Measurements from ENCODE around the gene NTRK1.

NTRK1 gene

DNA sequence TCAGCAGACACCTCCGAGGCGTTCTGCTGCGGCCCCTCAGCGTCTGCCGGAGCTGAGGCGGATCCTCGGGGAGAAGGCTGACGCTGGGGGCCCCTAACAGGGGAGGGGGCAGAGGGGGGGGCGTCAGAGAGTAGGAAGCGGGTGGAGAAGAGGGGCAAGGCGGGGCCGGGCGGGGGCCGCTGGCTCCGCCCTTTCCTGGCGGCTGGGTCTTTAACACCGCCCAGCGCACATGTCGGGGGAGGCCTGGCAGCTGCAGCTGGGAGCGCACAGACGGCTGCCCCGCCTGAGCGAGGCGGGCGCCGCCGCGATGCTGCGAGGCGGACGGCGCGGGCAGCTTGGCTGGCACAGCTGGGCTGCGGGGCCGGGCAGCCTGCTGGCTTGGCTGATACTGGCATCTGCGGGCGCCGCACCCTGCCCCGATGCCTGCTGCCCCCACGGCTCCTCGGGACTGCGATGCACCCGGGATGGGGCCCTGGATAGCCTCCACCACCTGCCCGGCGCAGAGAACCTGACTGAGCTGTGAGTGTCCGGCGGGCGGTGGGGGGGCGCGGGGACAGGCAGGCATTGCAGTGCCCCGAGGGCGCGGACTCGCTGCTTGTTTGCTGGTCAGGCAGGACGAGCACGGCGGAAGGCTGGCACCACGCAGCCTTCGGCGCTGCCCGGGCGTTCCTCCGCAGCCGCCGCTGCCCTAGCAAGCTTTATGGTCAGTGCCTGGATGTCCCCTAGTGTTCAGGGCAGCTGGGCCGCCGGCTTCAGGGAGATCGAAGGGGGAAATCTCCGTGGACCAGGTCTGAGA lies at the start of gene NTRK1:
TSS of gene NTRK1 (plus strand) at position 238 of the 796 bp plus-strand sequence. CDS start at position 308, 70 bp downstream.
- peak; percentile 83 for DNase-seq

DNA sequence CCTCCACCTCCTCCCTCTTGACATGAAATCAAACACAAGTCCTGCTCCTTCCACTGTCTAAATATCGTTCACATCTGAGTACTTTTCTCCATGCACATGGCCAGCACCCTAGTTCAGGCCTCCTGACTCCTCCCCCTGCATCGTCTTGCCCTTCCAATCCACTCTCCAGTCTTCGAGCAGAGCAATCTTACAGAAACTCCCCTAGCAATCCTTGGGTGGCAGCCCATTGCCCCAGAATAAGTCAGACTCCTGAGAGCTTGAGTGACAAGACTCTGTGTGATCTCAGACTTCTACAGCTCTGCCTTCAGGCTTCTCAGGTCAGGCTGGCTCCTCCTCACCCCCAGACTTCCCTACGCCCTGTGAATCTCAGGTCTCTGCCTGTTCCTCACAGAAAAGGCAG lies 49.5 kb upstream of the NTRK1 start:
- peak; percentile 36 for DNase-seq

DNA sequence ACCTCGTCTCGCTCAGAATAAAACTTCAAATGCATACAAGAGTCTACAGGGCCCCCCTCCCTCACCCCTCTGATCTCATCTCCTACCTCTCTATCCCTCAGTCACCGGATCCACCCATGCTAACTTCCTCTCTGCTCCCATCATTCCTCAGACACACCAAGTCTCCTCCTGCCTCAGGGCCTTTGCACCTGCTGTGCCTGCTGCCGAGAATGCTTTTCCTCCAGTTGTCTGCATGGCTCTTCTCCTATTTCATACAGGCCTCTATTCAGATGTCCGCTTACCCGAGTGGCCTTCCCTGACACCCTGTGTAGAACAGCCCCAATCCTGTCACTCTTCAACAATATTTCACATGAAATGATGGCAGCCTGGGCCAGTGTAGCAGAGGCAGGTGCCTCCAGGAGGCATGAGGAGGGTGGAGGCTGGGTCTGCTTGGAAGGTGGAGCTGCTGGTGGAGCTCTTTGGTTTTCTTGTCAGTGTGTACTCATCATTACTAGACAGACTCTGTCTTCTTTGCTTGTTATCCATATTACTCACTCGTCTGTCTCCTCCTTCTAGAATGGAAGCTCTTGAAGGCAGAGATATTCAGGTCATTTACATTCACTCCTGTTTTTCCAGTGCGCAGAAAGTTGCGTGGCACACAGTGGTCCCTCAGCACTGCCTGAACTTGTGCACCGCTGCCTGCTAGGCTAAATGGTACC lies 48.2 kb upstream of the NTRK1 start:
- DNase-seq: peak; percentile 38

DNA sequence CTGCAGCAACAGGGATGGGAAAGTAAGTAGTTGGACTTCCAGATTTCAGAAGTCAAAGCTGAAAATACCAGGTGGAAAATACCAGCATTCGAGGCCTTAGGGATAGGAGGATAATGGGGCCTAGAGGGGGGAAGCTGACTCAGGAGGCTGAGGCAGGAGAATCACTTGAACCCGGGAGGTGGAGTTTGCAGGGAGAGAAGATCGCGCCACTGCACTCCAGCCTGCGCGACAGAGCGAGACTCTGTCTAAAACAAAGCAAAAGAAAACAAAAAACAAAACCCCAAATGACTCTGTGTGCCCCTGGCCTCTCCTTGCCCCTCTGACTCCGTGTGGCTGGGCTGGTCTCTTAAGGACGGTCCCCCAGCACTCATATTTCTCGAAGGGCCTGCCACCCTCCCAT lies 47.4 kb upstream of the NTRK1 start:
- DNase-seq: no peak

DNA sequence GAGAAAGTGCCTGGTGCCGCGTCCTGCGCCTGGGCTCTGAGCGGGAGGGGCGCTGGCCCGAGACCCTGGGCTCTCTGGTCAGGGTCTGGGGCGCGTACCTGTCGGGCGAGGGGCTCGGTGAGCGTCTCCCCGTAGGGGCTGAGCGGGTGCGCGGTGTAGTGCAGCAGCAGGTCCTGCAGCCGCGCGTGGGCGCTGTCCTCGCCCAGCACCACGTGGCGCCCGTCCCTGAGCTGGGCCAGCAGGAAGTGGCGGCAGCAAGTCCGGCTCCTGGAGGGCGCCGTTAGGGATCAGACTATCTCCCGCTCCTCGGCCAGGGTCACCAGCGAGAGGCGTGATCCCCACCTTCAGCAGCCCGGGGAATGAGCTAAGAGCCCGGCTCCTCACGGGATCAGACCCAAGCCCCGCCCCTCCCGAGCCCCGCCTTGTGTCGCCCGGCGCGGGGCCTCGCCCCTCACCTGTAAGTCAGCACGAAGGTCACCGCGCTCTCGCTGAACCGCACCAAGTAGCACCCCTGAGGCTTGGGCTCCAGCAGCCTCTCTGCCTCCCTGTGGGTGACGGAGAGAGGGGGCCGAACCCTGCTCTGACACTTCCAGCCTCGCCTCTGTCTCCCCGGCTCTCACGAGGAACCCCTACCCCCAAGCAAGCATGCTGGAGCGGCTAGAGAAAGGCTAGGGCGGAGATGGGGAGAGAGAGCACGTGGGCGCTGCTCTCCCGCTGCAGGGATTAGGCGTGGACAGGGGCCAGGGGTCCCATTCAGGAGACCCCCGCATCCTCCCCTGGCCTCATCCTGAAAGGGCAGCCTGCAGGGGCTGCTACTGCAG lies 46.7 kb upstream of the NTRK1 start:
- peak; percentile 90 for DNase-seq

DNA sequence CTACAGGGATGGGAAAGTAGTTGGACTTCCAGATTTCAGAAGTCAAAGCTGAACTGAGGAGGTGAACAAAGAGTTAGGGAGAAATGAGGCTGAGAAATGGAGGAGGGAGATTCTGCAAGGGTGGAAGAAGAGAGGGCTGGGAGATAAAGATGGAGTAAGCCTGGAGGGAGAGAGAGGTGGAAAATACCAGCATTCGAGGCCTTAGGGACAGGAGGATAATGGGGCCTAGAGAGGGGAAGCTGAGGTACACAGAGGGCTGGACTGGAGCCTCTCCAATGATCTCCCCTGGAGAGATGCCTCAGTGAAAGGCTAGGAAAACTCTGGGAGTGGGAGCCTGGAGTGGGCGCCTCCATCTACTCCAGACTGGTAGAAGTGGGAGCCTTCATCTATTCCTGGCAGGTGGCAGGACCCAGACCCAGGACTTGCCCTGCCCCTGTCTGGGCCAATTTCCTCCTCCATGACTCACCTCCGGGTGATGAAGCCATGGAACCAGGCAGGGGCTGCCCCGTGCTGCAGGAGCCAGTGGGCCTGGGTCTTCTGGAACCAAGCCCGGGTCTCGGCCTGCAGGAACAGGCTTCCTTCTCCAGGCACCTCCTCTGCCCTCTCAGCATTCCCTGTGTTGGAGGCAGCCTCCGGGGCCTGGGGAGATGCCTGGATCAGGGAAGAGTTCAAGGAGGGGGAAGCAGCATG lies 45.9 kb upstream of the NTRK1 start:
- DNase-seq: peak; percentile 84

DNA sequence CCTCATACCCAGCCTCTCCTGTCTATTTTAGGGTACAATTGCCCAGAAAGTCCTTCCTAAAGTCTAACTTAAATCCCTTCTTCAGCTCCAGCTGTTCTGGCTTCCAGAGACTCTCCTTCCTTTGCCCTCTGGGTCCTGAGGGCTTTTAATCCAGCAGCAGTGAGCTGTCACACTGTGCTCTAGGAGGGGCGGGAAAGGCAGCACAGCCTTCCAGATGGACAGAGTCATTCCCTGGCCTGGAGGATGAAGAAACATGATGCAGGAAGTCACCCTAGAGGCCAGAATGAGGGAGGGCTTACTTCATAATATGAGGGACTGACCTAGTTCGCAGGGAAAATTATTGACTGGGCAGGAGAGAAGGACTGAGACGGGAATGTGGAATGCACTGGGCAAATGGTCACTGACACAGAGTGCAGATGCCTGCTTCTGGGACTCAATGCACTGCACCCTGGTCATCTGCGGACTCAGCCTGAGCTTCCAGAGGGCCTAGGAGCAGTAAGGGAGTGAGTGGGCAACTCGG lies 45.3 kb upstream of the NTRK1 start:
- peak; percentile 61 for DNase-seq

DNA sequence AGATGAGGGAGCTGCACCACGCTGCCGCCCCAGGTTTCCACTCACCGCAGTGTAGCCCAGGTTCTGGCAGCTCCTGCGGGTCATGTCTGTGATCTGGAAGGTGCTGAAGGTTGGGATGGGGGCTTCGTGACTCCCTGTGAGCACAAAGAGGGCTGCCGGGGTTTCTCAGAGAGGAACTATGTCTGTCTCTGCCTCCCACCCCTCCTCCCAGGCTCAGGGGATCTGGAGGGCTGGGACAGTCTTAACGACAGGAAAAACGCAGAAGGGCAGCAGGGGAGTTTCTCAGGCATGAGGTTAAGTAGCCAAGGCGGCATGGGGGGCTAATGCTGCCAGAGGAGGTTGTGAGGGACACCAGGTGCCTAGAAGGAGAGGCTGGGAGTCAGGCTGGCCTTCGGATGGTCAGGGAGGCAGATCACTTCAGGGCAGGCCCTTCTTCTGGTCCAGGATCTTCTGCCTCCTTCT lies 44.7 kb upstream of the NTRK1 start:
- DNase-seq: peak; percentile 71

DNA sequence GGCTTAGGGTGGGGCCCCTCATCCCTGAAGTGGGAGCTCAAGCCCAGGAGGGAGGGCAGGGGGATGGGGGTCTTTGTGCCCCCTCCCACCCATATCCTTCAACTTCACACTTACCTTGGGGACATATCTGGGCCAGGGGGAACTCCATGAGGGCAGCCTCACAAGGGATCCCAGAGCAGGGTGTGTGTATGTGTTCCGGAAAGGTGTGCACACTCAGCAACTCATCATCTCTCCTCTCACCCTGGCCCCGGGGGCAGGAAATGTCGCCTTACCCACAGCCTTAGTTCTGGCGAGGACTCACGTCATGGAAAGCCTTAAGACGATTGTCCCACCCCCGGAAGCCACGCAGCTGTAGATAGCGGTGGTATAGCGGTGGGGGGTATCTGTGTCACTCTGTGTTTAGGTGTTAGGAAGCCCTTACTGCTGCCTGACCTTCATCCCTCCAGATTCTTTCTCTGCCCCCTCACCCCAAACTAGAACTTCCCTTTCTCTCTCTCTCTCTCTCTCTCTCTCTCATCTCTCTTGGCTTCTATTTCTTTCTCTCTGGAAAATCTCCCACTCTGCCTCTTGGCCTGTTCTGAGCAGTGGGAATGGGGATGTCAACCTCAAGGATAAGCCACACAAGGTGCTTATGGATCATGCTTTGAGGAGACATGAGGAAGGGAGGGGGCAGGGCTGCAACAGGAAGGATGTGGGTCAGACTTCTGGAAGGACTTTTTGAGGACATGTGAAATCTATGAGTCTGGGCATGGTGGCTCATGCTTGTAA lies 43.9 kb upstream of the NTRK1 start, which contains the start of gene SH2D2A:
TSS of gene SH2D2A (minus strand) at position 288 of the 768 bp plus-strand sequence. CDS start at position 148, 140 bp downstream.
- DNase-seq: peak; percentile 98

DNA sequence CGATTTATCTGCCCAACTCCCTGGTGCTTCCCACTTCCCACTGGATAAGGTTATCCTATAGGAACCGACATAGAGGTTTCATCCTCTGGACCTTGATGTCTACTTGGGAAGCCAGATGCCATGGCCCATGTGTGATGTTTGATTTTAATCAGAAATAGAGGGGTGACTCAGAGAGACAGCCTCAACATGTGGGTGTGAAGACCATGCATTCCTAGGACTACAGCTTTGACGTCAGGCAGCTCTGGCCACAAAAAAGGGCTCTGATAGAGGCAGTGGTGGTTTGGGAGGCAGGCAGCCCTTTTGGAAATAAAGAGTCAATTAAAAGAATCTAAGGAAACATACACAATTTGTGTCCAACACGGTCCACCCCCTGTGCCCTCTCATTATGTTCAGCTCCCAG lies 38.9 kb upstream of the NTRK1 start:
- peak; percentile 63 for DNase-seq

DNA sequence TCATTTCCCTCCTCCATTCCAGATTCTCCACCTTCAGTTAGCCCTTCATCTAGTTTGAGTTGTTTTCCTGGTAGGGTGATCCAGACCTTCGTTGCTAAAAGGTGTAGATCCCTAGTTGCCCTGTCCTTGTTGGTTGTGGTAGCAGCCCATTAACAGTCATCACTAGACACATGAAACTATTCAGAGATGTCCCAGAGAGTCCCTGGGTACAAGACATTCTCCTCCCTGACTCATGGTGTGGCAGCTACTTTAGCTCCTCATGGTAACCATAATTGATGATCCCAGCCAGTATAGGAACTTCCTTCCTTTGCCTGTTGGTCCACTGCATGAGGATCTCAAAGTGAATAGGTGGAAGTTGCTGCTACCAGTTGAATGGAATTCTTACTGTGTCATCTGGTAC lies 38.0 kb upstream of the NTRK1 start:
- no peak for DNase-seq

DNA sequence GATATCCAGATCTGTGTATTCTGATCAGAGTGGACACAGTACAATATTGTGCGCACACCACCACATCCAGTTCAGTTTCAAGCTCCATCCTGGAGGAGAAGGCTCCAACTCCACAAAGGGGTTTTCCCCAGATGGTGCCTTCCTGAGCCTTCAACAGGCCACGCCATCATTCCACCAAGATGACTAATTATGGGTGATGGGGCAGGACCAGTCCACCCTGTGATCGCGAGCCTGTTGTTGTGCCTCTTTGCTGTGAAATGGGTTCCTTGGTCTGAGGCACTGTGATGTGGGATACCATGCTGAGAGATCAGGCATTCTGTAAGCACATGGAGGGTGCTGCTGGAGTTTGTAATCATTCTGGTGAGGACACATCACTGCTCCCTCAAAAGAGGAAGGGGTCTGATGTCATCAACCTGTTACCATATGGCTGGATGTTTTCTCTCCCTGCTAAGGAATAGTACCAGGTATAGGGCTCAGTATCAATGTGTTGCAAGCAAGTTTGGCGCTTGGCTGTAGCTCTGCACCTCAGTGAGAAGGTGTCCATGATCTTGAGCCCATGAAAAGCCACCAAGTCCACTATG lies 37.4 kb upstream of the NTRK1 start:
- no peak for DNase-seq

DNA sequence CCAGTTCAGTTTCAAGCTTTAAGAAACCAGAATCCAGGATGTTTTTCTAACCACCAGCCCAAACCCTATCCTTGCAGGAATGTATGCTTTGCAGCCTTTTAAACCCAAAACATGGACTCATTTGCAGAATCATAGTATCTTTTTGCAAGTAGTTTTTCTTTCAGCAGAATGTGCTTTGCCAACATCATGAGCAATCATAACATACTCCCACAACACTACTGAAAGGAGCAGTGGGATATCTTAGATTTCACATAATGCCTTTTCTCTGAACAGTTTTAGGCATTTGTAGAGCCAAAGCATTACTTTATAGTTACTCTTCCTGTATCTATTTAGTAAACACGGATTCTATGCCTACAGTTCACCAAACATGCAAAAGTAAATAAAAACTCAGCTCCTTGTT lies 34.0 kb upstream of the NTRK1 start:
- no peak for DNase-seq

DNA sequence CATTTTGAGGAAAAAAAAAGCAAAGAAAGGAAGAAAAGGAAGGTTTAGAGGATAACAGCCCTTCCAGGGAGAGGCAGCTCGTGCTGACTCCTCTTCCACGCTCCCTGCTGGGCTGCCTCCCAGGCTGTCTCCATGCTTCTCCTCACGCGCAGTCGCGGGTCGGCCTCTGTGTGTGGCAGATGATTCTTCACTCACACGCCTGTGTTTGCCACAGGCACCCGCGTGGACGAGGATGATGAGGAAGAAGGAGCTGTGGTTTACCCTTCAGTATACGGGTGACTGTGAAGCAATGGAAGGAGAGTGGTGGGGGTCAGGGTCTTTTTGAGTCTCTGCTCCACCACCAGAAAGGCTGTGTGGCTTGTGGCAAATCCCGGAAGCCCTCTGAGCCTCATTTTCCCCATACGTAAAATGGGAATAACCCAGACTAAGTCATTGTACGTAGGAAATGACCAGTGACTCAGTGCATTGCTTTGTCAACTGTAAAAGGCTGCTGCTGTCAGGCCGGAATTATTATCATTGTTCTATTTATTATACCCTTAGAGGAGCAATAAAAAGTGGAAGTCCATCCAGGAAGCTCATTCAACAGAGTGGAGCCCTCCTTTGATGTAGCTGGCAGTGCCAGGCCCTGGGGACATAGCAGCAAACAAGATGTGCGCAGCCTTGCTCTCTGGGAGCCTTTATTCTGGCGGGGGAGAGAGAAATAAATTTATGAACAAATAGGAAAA lies 32.1 kb upstream of the NTRK1 start:
- no peak for DNase-seq

DNA sequence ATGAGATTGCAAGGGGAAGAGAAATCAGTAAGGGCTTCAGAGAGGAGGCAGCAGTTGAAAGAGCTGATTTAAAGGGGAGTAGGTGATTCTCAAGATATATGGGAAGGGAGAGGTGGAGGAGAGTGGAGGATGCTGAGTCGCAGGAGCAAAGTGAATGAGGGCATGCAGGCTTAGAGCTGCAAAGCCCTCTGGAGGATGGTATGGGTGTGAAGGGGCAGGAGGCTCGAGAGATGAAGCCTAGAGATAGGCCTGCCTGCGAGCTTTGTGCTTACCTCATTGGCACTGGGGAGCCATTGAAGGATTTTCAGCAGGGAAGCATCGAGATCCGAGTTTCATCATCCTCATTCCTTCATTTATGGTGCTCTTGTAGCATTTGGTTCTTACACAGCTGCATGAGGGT lies 28.2 kb upstream of the NTRK1 start:
- DNase-seq: no peak

DNA sequence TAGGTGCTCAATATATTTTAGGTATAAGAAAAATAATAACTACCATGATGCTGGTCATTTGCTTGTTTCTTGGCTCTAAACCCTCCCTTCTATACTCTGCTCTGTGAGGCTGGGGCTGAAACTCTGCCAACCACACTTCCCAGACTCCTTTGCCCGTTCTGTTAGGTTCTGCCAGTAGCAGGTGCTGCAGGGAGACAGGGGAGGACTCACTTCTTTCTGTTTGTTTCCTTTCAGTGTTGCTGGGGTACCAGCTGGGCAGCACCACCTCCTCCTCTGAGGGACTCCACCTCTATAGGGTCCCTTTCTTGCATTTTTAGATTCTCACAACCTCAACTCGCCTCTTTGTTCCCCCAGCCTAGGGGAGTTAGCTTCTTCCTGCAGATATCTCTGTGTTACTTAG lies 27.1 kb upstream of the NTRK1 start:
- no peak for DNase-seq

DNA sequence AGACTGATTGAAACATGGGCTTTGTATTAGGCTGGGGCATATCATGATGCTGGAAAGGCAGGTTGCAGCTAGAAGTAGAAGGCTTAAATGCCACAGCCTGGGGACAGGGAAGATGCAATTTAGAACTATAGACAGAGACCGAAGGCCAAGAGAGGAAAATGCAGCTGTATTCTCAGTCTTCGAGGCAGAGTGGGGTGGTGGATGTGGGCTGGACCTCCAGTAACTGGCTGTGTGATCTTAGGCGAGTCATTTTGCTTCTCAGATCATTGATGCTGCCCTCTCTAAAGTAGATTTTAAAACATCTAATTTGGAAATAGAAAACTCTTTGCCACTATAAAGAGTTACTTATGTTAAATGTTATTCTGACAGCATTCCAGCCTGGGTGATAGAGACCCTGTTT lies 26.3 kb upstream of the NTRK1 start:
- no peak for DNase-seq

DNA sequence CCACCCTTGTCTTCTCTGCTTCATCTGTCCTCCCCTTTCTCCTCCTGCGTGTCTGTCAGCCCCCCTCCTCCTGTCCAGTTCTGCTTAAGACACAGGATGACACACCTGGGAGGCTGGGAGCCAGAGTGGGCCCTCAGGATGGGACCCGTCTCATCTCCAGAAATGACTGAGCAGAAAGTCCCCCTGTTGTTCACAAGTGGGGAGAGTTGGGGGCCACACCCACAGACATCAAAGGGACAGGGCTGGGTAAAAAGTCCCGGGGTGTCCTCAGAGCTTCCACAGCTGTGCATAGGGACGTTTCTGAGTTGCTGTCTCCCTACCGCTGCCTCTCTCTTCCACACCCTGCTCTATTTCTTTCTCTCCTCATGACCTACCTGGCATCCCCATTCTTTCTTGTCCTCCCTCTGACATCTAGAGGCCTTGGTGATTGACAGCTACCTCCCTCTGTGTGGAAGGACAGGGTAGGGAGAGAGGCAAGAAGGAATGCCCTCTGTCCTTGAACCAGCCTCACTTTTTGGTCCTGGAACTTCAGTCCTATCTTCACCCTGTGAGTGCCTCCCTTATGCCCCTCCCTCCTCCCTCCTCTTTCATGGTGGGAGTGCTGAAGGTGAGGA lies 24.5 kb upstream of the NTRK1 start:
- DNase-seq: peak; percentile 79

DNA sequence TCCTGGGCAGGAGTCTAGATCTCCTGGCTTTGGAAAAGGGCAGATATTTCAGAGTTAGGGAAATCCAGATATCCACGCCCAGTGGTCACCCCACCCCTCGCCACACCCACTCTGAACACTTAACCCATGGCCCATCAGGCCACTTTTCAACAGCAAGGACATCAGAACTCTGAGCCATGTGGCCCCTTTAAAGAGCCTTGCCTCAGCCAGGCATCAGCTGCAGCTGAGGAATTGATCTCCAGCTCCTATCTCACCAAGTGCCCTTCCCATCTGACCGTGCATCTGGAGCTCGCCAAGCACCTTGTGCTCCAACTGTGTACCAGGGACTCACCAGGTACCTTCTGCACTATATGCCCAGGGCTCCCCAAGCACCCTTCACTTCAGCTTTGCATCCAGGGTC lies 23.8 kb upstream of the NTRK1 start:
- no peak for DNase-seq

DNA sequence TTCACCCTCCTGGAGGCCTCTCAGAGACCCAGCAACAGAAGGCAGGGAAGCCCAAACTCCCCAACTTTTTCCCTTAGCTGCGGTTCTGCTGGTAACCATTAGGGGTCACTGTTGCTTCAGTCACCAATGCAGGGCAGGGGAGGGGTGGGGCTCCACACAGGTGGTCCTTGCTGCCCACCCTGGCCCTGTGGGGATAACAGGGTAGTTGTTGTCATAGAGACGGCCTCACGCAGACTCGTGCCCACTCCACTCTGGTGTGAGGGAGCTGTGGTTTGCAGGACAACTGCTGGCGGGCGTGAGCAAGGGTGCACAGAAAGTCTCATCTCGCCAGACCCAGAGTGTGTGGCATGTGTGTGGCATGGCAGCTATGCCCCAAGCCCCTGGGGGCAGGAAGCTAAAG lies 21.7 kb upstream of the NTRK1 start:
- DNase-seq: peak; percentile 78
